Measurements from ENCODE around the gene NSD1.

DNA sequence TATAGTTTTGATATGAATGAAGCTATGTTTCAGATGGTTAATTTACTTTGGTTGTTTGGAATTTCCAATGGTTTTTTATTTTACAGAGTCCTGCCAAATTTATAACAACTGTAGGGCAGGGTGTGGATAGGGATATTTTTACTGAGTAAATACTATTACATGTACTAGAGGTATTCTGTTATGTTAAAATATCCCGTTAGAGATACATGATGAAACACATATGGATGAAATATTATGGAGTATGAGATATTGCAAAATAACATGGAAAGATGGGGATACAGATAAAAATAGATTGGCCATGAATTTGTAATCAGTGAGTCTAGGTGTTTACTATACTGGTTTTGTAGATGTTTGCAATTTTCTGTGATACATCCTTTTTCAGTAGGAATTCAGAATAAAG, 93.3 kb downstream of the NSD1 start:
- TF ChIP-seq EZH2 (IDR thresholded peaks at IDR 0.05) (no peak), EZH2phosphoT487 (IDR thresholded peaks at IDR 0.05; ENCODE audit: borderline replicate concordance) (no peak), RAD21 (IDR thresholded peaks at IDR 0.05; ENCODE audit: low read depth) (no peak), POLR2AphosphoS5 (IDR thresholded peaks at IDR 0.05; ENCODE audit: low read depth, low read length) (no peak), JUND (IDR thresholded peaks at IDR 0.05) (no peak), SRF (IDR thresholded peaks at IDR 0.05; ENCODE audit: low read depth) (no peak), POLR2A (IDR thresholded peaks at IDR 0.05; ENCODE audit: borderline replicate concordance, extremely low read depth, insufficient read depth, insufficient read length) (no peak), CEBPB (IDR thresholded peaks at IDR 0.05; ENCODE audit: low read depth) (no peak), ELF1 (IDR thresholded peaks at IDR 0.05; ENCODE audit: borderline replicate concordance, low read depth) (no peak)
- TF ChIP-seq, protein P1, sequence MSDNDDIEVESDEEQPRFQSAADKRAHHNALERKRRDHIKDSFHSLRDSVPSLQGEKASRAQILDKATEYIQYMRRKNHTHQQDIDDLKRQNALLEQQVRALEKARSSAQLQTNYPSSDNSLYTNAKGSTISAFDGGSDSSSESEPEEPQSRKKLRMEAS (IDR thresholded peaks at IDR 0.05), result no peak
- TF ChIP-seq, protein P2, sequence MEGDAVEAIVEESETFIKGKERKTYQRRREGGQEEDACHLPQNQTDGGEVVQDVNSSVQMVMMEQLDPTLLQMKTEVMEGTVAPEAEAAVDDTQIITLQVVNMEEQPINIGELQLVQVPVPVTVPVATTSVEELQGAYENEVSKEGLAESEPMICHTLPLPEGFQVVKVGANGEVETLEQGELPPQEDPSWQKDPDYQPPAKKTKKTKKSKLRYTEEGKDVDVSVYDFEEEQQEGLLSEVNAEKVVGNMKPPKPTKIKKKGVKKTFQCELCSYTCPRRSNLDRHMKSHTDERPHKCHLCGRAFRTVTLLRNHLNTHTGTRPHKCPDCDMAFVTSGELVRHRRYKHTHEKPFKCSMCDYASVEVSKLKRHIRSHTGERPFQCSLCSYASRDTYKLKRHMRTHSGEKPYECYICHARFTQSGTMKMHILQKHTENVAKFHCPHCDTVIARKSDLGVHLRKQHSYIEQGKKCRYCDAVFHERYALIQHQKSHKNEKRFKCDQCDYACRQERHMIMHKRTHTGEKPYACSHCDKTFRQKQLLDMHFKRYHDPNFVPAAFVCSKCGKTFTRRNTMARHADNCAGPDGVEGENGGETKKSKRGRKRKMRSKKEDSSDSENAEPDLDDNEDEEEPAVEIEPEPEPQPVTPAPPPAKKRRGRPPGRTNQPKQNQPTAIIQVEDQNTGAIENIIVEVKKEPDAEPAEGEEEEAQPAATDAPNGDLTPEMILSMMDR (IDR thresholded peaks at IDR 0.05 in 2 of 3, conservative IDR thresholded peaks at IDR 0.05 in 1 of 3; ENCODE audit: borderline replicate concordance in 1 of 3, insufficient read depth in 1 of 3, low read depth in 2 of 3, low read length in 2 of 3), result no peak
- TF ChIP-seq, protein P3, sequence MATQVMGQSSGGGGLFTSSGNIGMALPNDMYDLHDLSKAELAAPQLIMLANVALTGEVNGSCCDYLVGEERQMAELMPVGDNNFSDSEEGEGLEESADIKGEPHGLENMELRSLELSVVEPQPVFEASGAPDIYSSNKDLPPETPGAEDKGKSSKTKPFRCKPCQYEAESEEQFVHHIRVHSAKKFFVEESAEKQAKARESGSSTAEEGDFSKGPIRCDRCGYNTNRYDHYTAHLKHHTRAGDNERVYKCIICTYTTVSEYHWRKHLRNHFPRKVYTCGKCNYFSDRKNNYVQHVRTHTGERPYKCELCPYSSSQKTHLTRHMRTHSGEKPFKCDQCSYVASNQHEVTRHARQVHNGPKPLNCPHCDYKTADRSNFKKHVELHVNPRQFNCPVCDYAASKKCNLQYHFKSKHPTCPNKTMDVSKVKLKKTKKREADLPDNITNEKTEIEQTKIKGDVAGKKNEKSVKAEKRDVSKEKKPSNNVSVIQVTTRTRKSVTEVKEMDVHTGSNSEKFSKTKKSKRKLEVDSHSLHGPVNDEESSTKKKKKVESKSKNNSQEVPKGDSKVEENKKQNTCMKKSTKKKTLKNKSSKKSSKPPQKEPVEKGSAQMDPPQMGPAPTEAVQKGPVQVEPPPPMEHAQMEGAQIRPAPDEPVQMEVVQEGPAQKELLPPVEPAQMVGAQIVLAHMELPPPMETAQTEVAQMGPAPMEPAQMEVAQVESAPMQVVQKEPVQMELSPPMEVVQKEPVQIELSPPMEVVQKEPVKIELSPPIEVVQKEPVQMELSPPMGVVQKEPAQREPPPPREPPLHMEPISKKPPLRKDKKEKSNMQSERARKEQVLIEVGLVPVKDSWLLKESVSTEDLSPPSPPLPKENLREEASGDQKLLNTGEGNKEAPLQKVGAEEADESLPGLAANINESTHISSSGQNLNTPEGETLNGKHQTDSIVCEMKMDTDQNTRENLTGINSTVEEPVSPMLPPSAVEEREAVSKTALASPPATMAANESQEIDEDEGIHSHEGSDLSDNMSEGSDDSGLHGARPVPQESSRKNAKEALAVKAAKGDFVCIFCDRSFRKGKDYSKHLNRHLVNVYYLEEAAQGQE (IDR thresholded peaks at IDR 0.05; ENCODE audit: low read depth), result no peak
- TF ChIP-seq, protein P4, sequence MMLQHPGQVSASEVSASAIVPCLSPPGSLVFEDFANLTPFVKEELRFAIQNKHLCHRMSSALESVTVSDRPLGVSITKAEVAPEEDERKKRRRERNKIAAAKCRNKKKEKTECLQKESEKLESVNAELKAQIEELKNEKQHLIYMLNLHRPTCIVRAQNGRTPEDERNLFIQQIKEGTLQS (IDR thresholded peaks at IDR 0.05), result no peak

All from HCT116 (cell line).